ENCODE measurements around the gene AASS. TPM values are rescaled to one million over a fixed set of nuclear protein-coding genes. Genes with fewer than 3 reads are reported as not detected.

The AASS gene
- total and polyA plus RNA-seq, 10 of the 15 experiments (the other 5 are each of a cell fraction or from before 2014, with no cell fraction given), result 0.09 to 8.0 (median 0.39) TPM

DNA sequence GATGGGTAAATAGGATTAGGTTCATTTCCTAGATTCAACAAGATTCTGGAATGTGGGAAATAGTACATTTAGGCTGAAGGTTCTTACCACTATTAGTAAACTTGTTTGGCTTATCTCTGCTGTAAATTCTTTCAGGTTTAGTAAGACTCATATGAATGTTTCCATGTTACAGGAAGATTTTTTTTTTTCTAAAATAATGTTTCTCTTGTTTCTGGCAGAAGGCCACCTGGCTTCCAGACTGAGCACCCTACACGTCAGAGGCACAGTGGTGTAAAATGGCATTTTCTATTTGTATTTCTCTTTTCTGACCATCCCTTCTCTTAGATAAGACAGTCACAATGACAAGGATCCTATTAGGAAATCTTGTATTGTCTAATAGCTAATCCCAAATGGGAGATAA lies 22.7 kb upstream of the AASS start:
- BruUV-seq (replicated peaks), result no TSS peak
- H4K20me1 ChIP-seq (ENCODE audit: control insufficient read depth, insufficient read depth), result no peaks in the 10 kb centered on the region
- H3K9ac ChIP-seq (ENCODE audit: control insufficient read depth, insufficient read depth, low read length), result no peak overlapping the region
- intact Hi-C loops (cut with micrococcal nuclease; ENCODE audit: unreplicated experiment), result no loop called here
- POLR2A ChIA-PET, result no interaction called here
- DNase-seq (ENCODE audit: low read depth, low spot score) (no peak), FAIRE-seq (no peak), ATAC-seq (no peak)
- H3K79me2 ChIP-seq (ENCODE audit: control insufficient read depth, insufficient read depth, low read length), result no peaks in the 10 kb centered on the region
- H3K27me3 ChIP-seq (replicated peaks in 1 of 2; ENCODE audit: control insufficient read depth in 2 of 2, insufficient read depth in 2 of 2, low read length in 1 of 2), result no peaks in the 10 kb centered on the region; a peak in 1 of 4 replicates
- H3K4me2 ChIP-seq (ENCODE audit: control insufficient read depth, insufficient read depth), result no peak overlapping the region
- H3K27ac ChIP-seq (ENCODE audit: control insufficient read depth, insufficient read depth), result no peak overlapping the region
- no peak overlapping the region for H2AFZ ChIP-seq (ENCODE audit: control insufficient read depth, low read depth, low read length)
- no peak for TF ChIP-seq POLR2A (IDR thresholded peaks at IDR 0.05; ENCODE audit: low read depth, low read length)
- no peak for TF ChIP-seq RUNX3 (IDR thresholded peaks at IDR 0.05; ENCODE audit: low read length)
- TF ChIP-seq ZNF207 (IDR thresholded peaks at IDR 0.05; ENCODE audit: borderline replicate concordance), result no peak
- TF ChIP-seq YY1 (IDR thresholded peaks at IDR 0.05; ENCODE audit: low read depth, low read length), result no peak
- no peak for TF ChIP-seq ZBTB4 (CRISPR knock-in tag; IDR thresholded peaks at IDR 0.05)
- TF ChIP-seq ZNF622 (IDR thresholded peaks at IDR 0.05), result no peak
- TF ChIP-seq BMI1 (IDR thresholded peaks at IDR 0.05; ENCODE audit: borderline replicate concordance), result no peak
- TF ChIP-seq STAT1 (conservative IDR thresholded peaks at IDR 0.05), result no peak
- TF ChIP-seq MXI1 (IDR thresholded peaks at IDR 0.05; ENCODE audit: low read depth, low read length), result no peak
- TF ChIP-seq GABPA (IDR thresholded peaks at IDR 0.05; ENCODE audit: low read depth), result no peak
- TF ChIP-seq PAX8 (IDR thresholded peaks at IDR 0.05), result no peak
- TF ChIP-seq NFYB (IDR thresholded peaks at IDR 0.05; ENCODE audit: insufficient read depth, low read depth, low read length), result no peak
- no peak for TF ChIP-seq PAX5 (IDR thresholded peaks at IDR 0.05; ENCODE audit: borderline replicate concordance, low read depth, low read length)
- no peak for TF ChIP-seq ZNF384 (IDR thresholded peaks at IDR 0.05; ENCODE audit: borderline replicate concordance, low read depth, low read length)
- TF ChIP-seq HDGF (IDR thresholded peaks at IDR 0.05), result no peak
- TF ChIP-seq SIX5 (IDR thresholded peaks at IDR 0.05; ENCODE audit: low read depth, low read length, severe bottlenecking), result no peak
- TF ChIP-seq RAD21 (IDR thresholded peaks at IDR 0.05; ENCODE audit: insufficient read depth, low read depth, low read length), result no peak
- H3K36me3 ChIP-seq (ENCODE audit: control insufficient read depth in 2 of 2, insufficient read depth in 2 of 2, low read length in 1 of 2), result no peaks in the 10 kb centered on the region
- RAD21 ChIA-PET (ENCODE audit: unreplicated experiment), result no interaction called here
- H3K9me3 ChIP-seq (replicated peaks; ENCODE audit: control insufficient read depth, insufficient read depth, low read length), result no peaks in the 10 kb centered on the region
- in situ Hi-C loops (cut with MboI), result no loop called here
- H3K4me3 ChIP-seq, result no peak overlapping the region
- H3K4me1 ChIP-seq (ENCODE audit: control insufficient read depth, insufficient read depth, low read length), result no peaks in the 10 kb centered on the region
- whole genome bisulfite sequencing (ENCODE audit: insufficient coverage, insufficient replicate concordance, low lambda C conversion rate, missing lambda C conversion rate), result 40% methylated on average over 1 of the region's 1 CpG
- CTCF ChIA-PET, result no interaction called here
- SMC1A ChIA-PET (ENCODE audit: uncharacterized antibody, unreplicated experiment), result no interaction called here

Data from GM12878 (cell line).